Ovary (tissue), 9 donors: ENCODE measurements around the gene CACNB4. TPM values are rescaled to one million over a fixed set of nuclear protein-coding genes. Genes with fewer than 3 reads are reported as not detected.

ENCODE experiments used
- DNase-seq, 5 donors: peaks; one replicate each; pipeline ENCODE4 v3.0.0-alpha.2; 2019 to 2020
- H3K27ac ChIP-seq, 2 donors: fragments of 200-600 bp; one replicate each; pipeline versions ENCODE4 v1.5.1 to v1.8.0; 2019 to 2022
- H3K27me3 ChIP-seq: fragments of 200-600 bp; one replicate; pipeline ENCODE4 v1.8.0; 2022
- H3K36me3 ChIP-seq: fragments of 200-600 bp; sonication (generic); one replicate; pipeline ENCODE4 v1.5.1; 2019
- H3K4me1 ChIP-seq: one replicate; pipeline ENCODE4 v1.8.1; 2013; ENCODE audit warnings: mild to moderate bottlenecking, moderate library complexity; ENCODE audit not compliant: insufficient read depth
- H3K4me3 ChIP-seq: fragments of 200-600 bp; sonication (generic); one replicate; pipeline ENCODE4 v1.5.1; 2017
- H3K9me3 ChIP-seq, 2 donors: fragments of 200-600 bp in 1 of 2; sonication (generic) in 1 of 2; one replicate each; pipeline versions ENCODE4 v1.5.1 to v1.8.1; 2013 to 2019; ENCODE audit warnings: mild to moderate bottlenecking in 1 of 2, moderate library complexity in 1 of 2
- EP300 ChIP-seq: sonication (generic); formaldehyde crosslinking; IDR thresholded peaks from one replicate; pipeline ENCODE4 v1.6.1; 2017; ENCODE audit warnings: antibody characterized with exemption
- POLR2A ChIP-seq: fragments of 450-650 bp; IDR thresholded peaks from one replicate; pipeline ENCODE4 v1.6.1; 2017; ENCODE audit warnings: antibody characterized with exemption, mild to moderate bottlenecking, moderate library complexity
- WGBS, 3 donors: extraction: QIAGEN DNeasy Blood & Tissue Kit in 1 of 3; methylation state at CpG; one replicate each; pipeline versions ENCODE4 v1.1.5 to v1.1.7; 2013 to 2017; 5-methylcytosine and 5-hydroxymethylcytosine counted together
- intact Hi-C, 4 donors: fragments of 100-400 bp; cut with DNase I; formaldehyde crosslinking; loops; one replicate each; pipeline versions ENCODE4 v1.11.0 to v1.15.1; 2022 to 2023
- polyA plus RNA-seq, 2 donors: library from polyadenylated mRNA; stranded (reverse); fragments of 200-250 nt in 1 of 2; fragments of 350-450 nt in 1 of 2; fragmentation: Illumina TruSeq in 1 of 2; extraction: RNeasy Lipid Tissue Mini Kit (QIAGEN cat#74804) in 1 of 2; gene quantifications; one replicate each; pipeline ENCODE4 v1.2.3, GENCODE V29; 2013 to 2014
- total RNA-seq, 7 donors: library from RNA; depleted of rRNA in 2 of 7; stranded (reverse); fragments of >200 nt in 2 of 7; fragmentation: NEBNext Ultra II Directional in 3 of 7; extraction: Animal tissue kit (Norgen Biotek cat#: 25700) in 3 of 7; gene quantifications; one replicate each; pipeline versions ENCODE4 v1.1.0 to v1.2.4, GENCODE V29; 2016 to 2023
- TF ChIP-seq, protein P1 (sequence below), 3 donors: fragments of 450-650 bp in 2 of 3; fragments of 200-600 bp in 1 of 3; IDR thresholded peaks; one replicate each; pipeline versions ENCODE4 v1.5.1 to v1.8.0; 2016 to 2022; ENCODE audit warnings: antibody characterized with exemption in 3 of 3, mild to moderate bottlenecking in 1 of 3
- donor health status: DM: no; HTN: no; CAD: no; lungs with moderate emphysema.
- donor health status: DM: no; HTN: no; CAD: no.
- donor health status: Bipolar disorder and iron deficiency.
- donor health status: DM: yes; HTN: yes; CAD: no.
- donor health status: DM: no; HTN: no; CAD: no.
- donor health status: DM: yes; HTN: yes; CAD: no.

The CACNB4 gene
- total and polyA plus RNA-seq, 9 donors = 0.23 to 1.9 (median 1.0) TPM

DNA sequence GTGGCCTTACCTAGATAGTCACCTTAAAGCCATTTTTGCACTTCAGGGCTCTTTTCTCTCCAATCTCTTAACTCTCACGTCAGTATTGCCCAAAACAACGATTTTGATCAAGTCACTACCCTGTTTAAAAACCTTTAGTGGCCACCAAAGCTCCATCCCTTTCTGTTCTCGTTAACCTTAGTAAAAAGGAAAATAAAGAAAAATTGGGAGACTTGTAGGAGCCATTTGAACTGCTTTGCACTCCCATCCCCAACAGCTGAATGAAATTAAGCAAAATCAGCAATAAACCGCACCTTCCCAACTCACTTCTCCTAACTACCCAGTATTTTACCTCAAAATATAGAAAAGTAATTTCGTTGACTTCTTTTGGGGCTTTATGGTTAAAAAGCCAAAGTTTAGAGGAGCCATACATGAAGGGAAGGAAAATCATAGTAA lies 269.9 kb downstream of the CACNB4 start:
- TF ChIP-seq, protein P1, sequence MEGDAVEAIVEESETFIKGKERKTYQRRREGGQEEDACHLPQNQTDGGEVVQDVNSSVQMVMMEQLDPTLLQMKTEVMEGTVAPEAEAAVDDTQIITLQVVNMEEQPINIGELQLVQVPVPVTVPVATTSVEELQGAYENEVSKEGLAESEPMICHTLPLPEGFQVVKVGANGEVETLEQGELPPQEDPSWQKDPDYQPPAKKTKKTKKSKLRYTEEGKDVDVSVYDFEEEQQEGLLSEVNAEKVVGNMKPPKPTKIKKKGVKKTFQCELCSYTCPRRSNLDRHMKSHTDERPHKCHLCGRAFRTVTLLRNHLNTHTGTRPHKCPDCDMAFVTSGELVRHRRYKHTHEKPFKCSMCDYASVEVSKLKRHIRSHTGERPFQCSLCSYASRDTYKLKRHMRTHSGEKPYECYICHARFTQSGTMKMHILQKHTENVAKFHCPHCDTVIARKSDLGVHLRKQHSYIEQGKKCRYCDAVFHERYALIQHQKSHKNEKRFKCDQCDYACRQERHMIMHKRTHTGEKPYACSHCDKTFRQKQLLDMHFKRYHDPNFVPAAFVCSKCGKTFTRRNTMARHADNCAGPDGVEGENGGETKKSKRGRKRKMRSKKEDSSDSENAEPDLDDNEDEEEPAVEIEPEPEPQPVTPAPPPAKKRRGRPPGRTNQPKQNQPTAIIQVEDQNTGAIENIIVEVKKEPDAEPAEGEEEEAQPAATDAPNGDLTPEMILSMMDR (IDR thresholded peaks at IDR 0.05) = no peak
- TF ChIP-seq POLR2A (no peak), EP300 (no peak)
- no peak for DNase-seq
- peak overlapping the region; percentile 87 for H3K4me3 ChIP-seq
- H3K27ac ChIP-seq = peak overlapping the region in 1 of 2 donors; percentile 82
- intact Hi-C loops = no loop called here
- no peaks in the 10 kb centered on the region for H3K9me3 ChIP-seq
- H3K36me3 ChIP-seq = no peaks in the 10 kb centered on the region
- H3K4me1 ChIP-seq = peaks cover 6% of the 10 kb centered on the region
- H3K27me3 ChIP-seq = no peaks in the 10 kb centered on the region
- 64 to 67% (median 65%) methylated on average over 5 of the region's 5 CpGs for WGBS, 3 donors

DNA sequence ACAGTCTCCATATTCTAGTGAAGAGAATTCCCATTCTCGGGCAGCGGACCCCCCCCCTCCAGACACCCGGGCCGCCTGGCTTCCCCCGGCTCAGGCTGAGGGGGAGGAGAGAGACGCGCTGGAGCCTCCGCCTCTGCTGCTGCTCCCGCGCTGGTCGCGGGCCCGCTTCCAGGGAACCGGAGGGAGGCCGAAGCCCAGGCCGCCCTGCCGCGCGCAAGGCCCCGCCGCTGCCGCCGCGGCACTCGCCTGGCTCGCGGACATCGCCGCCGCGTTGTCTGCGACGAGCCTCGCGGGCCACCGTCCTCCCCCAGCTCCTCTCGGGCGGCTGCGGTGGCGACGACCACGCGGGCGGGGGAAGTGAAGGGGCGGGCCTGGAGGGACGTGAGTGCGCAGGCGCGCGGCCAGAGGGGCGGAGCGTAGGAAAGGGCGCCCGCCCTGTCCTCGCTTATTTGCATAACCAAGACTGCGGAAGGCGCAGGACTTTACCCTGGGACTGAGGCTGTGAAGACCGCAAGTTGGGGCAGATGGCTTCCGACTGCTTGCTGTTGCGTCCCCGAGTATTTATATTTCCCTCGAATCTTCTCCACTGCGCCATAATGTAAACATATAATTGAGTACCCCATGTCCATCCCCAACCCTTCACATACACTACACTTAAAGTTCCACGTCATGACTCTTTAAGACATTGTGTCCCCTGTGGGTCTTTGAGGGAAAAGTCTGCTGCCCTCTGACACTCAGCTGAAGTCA lies 270.5 kb downstream of the CACNB4 start, which contains the start of gene ARL5A:
Gene ARL5A, minus strand, starts transcription at position 279 of the 747 bp plus-strand sequence. Its CDS starts 245 bp downstream, at position 34.
- intact Hi-C loops = no loop called here
- no peaks in the 10 kb centered on the region for H3K27me3 ChIP-seq
- TF ChIP-seq POLR2A = peak; percentile 77
- no peak for TF ChIP-seq EP300
- TF ChIP-seq, protein P1 (IDR thresholded peaks at IDR 0.05) = no peak
- no peaks in the 10 kb centered on the region for H3K36me3 ChIP-seq
- H3K4me1 ChIP-seq = peaks cover 6% of the 10 kb centered on the region
- H3K4me3 ChIP-seq = peak within 1 kb of the TSS; percentile 87
- peak; percentile 94 to 97 (median 97) for DNase-seq
- H3K9me3 ChIP-seq = no peaks in the 10 kb centered on the region
- 0% methylated on average over 34 to 64 of the region's 64 CpGs for WGBS, 3 donors
- H3K27ac ChIP-seq = peak within 1 kb of the TSS; percentile 48 to 82

DNA sequence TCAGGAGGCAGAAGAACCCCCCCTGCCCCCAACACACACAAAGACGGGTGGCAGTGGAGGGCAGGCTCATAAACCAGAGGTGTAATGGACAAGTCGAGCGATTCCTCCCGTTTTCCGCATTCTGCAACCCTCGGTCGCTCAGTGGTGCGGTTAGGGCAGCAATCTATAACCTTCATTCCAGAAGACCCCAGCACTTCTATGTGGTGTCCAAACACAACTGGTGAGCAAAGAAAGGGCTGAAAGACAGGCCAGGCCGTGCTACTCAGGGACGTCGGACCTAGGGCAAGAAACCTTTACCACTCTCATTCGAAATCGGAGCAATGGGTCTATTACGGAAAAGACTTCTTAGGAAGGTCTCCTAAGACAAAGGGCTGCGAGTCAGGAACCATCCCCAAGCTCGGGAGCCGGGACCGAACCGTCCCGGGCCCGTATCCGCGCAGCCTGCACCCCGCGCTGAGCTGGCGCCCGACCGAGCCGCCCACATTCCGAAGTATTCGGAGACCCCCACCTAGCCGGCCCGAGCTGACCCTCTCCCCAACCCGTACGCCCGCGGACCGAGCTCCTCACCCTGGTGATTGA lies 271.2 kb downstream of the CACNB4 start:
- WGBS, 3 donors = 0 to 1% (median 0%) methylated on average over 35 to 38 of the region's 38 CpGs
- Histone ChIP-seq H3K27me3 (no peaks in the 10 kb centered on the region), H3K9me3 (no peaks in the 10 kb centered on the region), H3K4me3 (peak overlapping the region; percentile 87), H3K27ac (peak overlapping the region; percentile 48 to 82), H3K4me1 (peaks cover 6% of the 10 kb centered on the region), H3K36me3 (no peaks in the 10 kb centered on the region)
- intact Hi-C loops = no loop called here
- TF ChIP-seq, protein P1 (IDR thresholded peaks at IDR 0.05) = no peak
- DNase-seq = peak in 3 of 5 donors; percentile 9 to 24 (median 23)

DNA sequence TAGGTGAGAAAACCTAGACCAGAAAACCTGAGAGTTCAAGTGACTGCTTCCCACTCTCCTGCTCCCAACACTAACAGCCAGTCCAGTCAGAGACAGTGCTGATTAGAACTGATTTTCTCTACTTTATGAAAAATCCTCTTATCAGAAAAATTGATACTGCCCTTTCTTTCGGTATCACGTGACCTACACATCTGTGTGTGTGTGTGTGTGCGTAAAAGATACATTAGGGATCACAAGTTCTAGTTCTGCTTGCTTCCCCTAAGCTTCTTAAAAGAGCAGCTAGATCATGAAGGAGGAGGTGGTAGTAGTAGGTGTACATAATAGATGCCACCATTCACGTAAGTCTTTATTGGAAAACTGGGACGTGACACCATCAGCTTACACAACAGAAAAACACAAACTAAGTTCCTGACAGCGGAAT lies 272.1 kb downstream of the CACNB4 start:
- no peak for DNase-seq
- H3K4me3 ChIP-seq = peak overlapping the region; percentile 87
- H3K27ac ChIP-seq = no peak overlapping the region
- no peaks in the 10 kb centered on the region for H3K36me3 ChIP-seq
- 25 to 33% (median 25%) methylated on average over 6 of the region's 6 CpGs for WGBS, 3 donors
- no peaks in the 10 kb centered on the region for H3K27me3 ChIP-seq
- no peaks in the 10 kb centered on the region for H3K9me3 ChIP-seq
- H3K4me1 ChIP-seq = peaks cover 6% of the 10 kb centered on the region
- intact Hi-C loops = no loop called here
- TF ChIP-seq, protein P1 (IDR thresholded peaks at IDR 0.05) = no peak
- TF ChIP-seq POLR2A (no peak), EP300 (no peak)
